Esophagus squamous epithelium (tissue), 5 donors: ENCODE measurements around the gene CKLF. TPM values are rescaled to one million over a fixed set of nuclear protein-coding genes. Genes with fewer than 3 reads are reported as not detected.
"Not testable (repeated sequence)": the region's sequence is repeated elsewhere in the genome, so short reads cannot be mapped to it uniquely, and the experiment has no call there.

Source experiments
- DNase-seq: peaks from one replicate; lab custom pipeline; 2025; lab: John Stamatoyannopoulos, UW
- H3K27ac ChIP-seq, 4 donors: fragments of 200-600 bp; sonication (generic); one replicate each; pipeline ENCODE4 v1.5.1; 2016 to 2019; ENCODE audit warnings: mild to moderate bottlenecking in 1 of 4
- H3K27me3 ChIP-seq, 4 donors: fragments of 200-600 bp; sonication (generic); 1 replicate in 3 of 4; 2 replicates in 1 of 4; pipeline versions ENCODE4 v1.5.1 to v1.6.0; 2017 to 2021; ENCODE audit warnings: antibody characterized with exemption in 1 of 4
- H3K36me3 ChIP-seq, 3 donors: fragments of 200-600 bp; sonication (generic); one replicate each; pipeline ENCODE4 v1.5.1; 2016 to 2019
- H3K4me1 ChIP-seq, 3 donors: fragments of 200-600 bp; sonication (generic); one replicate each; pipeline ENCODE4 v1.5.1; 2017 to 2019
- H3K4me3 ChIP-seq, 4 donors: fragments of 200-600 bp; sonication (generic); 1 replicate in 3 of 4; 2 replicates in 1 of 4; pipeline ENCODE4 v1.5.1; 2016 to 2019; ENCODE audit warnings: mild to moderate bottlenecking in 2 of 4, moderate library complexity in 1 of 4
- H3K9me3 ChIP-seq, 3 donors: fragments of 200-600 bp; sonication (generic); one replicate each; pipeline ENCODE4 v1.5.1; 2016 to 2019
- CTCF ChIP-seq, 6 experiments: fragments of 450-650 bp in 4 of 6; fragments of 200-600 bp in 2 of 6; sonication (generic) in 2 of 6; IDR thresholded peaks; one replicate each; pipeline ENCODE4 v1.5.1; 2016 to 2019; ENCODE audit warnings: antibody characterized with exemption in 6 of 6, mild to moderate bottlenecking in 4 of 6, moderate library complexity in 4 of 6
- POLR2A ChIP-seq, 4 donors: fragments of 450-650 bp; IDR thresholded peaks; one replicate each; pipeline ENCODE4 v1.6.1; 2017; ENCODE audit warnings: antibody characterized with exemption in 4 of 4, mild to moderate bottlenecking in 4 of 4, moderate library complexity in 3 of 4
- WGBS, 2 donors: methylation state at CpG; one replicate each; pipeline ENCODE4 v1.1.5; 2018; 5-methylcytosine and 5-hydroxymethylcytosine counted together
- intact Hi-C: fragments of 100-400 bp; cut with DNase I; formaldehyde crosslinking; loops from one replicate; pipeline ENCODE4 v1.15.0; 2022
- total RNA-seq, 4 donors: library from RNA; depleted of rRNA; stranded (reverse); fragments of >200 nt; gene quantifications; one replicate each; pipeline ENCODE4 v1.1.0, GENCODE V29; 2016
- donor health status: DM: yes; HTN: yes; CAD: no.

CKLF gene
- total RNA-seq, 4 donors from 2014 or later: 8.6 to 34.1 (median 16.9) TPM

- Histone ChIP-seq H3K36me3 (no peaks in the 10 kb centered on the region), H3K9me3 (no peaks in the 10 kb centered on the region), H3K27me3 (no peaks in the 10 kb centered on the region), H3K4me3 (no peak overlapping the region), H3K27ac (no peak overlapping the region), H3K4me1 (peaks cover 0 to 12% (median 3%) of the 10 kb centered on the region in 3 donors)
- WGBS, 2 donors: 30 to 60% methylated on average over 8 of the region's 8 CpGs
- intact Hi-C loops: no loop called here
- no peak for DNase-seq
- no peak for TF ChIP-seq POLR2A (IDR thresholded peaks at IDR 0.05)
These were observed 37.9 kb downstream of the CKLF start for GRCh38 chr16:66590322-66590721.

- Histone ChIP-seq H3K27me3 (no peaks in the 10 kb centered on the region), H3K27ac (no peak overlapping the region), H3K4me3 (no peak overlapping the region), H3K36me3 (no peaks in the 10 kb centered on the region), H3K9me3 (no peaks in the 10 kb centered on the region), H3K4me1 (peaks cover 0 to 12% (median 3%) of the 10 kb centered on the region in 3 donors)
- no peak for DNase-seq
- intact Hi-C loops: no loop called here
- TF ChIP-seq CTCF (IDR thresholded peaks at IDR 0.05) (no peak), POLR2A (IDR thresholded peaks at IDR 0.05) (no peak)
- 85 to 93% methylated on average over 2 to 4 of the region's 4 CpGs for WGBS, 2 donors
These were observed 38.6 kb downstream of the CKLF start for GRCh38 chr16:66591018-66591417.

- 86 to 95% methylated on average over 3 of the region's 3 CpGs for WGBS, 2 donors
These were observed 39.9 kb downstream of the CKLF start for GRCh38 chr16:66592241-66592640.

GRCh38 chr16:66592814-66593213, 40.4 kb downstream of the CKLF start:
- no peaks in the 10 kb centered on the region for H3K36me3 ChIP-seq
- H3K27ac ChIP-seq: no peak overlapping the region
- WGBS, 2 donors: 100% methylated on average over 3 of the region's 3 CpGs
- no peaks in the 10 kb centered on the region for H3K9me3 ChIP-seq
- TF ChIP-seq CTCF (IDR thresholded peaks at IDR 0.05) (no peak), POLR2A (IDR thresholded peaks at IDR 0.05) (no peak)
- no peak for DNase-seq
- no peaks in the 10 kb centered on the region for H3K27me3 ChIP-seq
- H3K4me1 ChIP-seq: peaks cover 0 to 12% (median 3%) of the 10 kb centered on the region in 3 donors
- intact Hi-C loops: no loop called here
- H3K4me3 ChIP-seq: no peak overlapping the region

More at GRCh38 chr16:66592241-66592640, 39.9 kb downstream of the CKLF start:
- no peaks in the 10 kb centered on the region for H3K36me3 ChIP-seq
- peaks cover 0 to 12% (median 3%) of the 10 kb centered on the region in 3 donors for H3K4me1 ChIP-seq
- H3K27me3 ChIP-seq: no peaks in the 10 kb centered on the region
- DNase-seq: no peak
- no peaks in the 10 kb centered on the region for H3K9me3 ChIP-seq
- TF ChIP-seq CTCF (IDR thresholded peaks at IDR 0.05) (no peak), POLR2A (IDR thresholded peaks at IDR 0.05) (no peak)
- no peak overlapping the region for H3K4me3 ChIP-seq
- H3K27ac ChIP-seq: no peak overlapping the region
- intact Hi-C loops: no loop called here

- Histone ChIP-seq H3K27ac (no peak overlapping the region), H3K27me3 (no peaks in the 10 kb centered on the region), H3K36me3 (no peaks in the 10 kb centered on the region), H3K4me1 (peaks cover 0 to 6% (median 0%) of the 10 kb centered on the region in 3 donors), H3K4me3 (no peak overlapping the region), H3K9me3 (no peaks in the 10 kb centered on the region)
- DNase-seq: no peak
- 65 to 67% methylated on average over 7 of the region's 7 CpGs for WGBS, 2 donors
- TF ChIP-seq CTCF (IDR thresholded peaks at IDR 0.05) (no peak), POLR2A (IDR thresholded peaks at IDR 0.05) (no peak)
- intact Hi-C loops: no loop called here
These were observed 42.4 kb downstream of the CKLF start for GRCh38 chr16:66594739-66595138.

GRCh38 chr16:66596559-66596958, 44.2 kb downstream of the CKLF start:
- H3K36me3 ChIP-seq, H3K9me3 ChIP-seq, H3K4me1 ChIP-seq, H3K27me3 ChIP-seq, intact Hi-C loops, DNase-seq, H3K4me3 ChIP-seq, H3K27ac ChIP-seq: not testable (repeated sequence)
- 92 to 96% methylated on average over 4 of the region's 4 CpGs for WGBS, 2 donors
